ENCODE data around the gene DGKD.

DGKD gene

DNA sequence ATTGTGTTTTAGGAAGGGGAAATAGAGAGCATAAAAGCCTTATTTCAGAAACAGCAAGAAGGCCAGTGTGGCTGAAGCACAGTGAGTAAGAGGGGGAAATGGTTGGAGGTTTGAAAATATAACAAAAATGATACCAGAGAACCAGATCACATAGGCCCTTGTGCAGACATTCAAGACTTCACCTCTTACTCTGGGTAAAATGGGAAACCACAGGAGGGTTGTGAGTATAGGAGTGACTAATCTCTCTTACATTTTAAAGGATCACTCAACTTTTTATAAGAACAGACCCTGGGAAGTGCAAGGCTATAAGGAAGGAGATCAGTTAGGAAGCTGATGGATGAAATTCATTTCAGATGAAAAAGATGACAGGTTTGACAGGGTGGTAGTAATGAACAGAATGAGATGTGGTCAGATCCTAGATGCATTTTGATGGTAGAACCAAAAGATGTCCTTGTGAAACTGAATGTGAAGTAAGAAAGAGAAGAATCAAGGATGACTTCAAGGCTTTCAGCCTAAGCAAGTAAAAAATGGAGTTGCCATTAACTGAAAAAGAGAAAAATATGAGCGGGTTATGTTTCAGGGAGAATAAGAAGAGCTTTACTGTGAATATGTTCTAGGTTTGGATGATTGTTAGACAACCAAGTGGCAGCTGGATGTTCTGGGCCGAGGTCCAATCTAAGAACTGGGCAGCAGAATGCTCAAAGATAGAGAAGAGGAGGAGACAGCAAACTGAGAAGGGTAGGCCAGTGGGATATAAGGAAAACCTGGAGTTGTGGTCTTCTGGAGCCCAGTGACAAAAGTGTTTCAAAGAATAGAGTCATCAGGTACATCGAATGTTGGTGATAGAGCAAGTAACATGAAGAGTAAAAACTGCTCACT, 147.1 kb downstream of the DGKD start:
- peak; percentile 71 for DNase-seq (ENCODE audit: low read depth)

DNA sequence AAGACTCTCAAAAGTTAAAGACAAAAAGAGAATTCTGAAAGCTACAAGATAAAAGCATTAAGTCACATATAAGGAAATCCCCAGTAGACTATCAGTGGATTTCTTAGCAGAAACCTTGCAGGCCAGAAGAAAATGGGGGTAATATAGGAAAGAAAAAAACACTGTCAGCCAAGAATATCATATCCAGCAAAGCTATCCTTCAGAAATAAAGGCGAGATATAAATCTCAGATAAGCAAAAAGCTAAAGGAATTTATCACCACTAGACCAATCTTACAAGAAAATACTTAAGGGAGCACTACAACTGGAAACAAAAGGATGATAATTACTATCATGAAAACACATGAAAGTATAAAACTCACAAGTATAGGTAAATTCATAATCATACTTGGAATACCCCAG, 149.2 kb downstream of the DGKD start:
- DNase-seq (ENCODE audit: low read depth): no peak

DNA sequence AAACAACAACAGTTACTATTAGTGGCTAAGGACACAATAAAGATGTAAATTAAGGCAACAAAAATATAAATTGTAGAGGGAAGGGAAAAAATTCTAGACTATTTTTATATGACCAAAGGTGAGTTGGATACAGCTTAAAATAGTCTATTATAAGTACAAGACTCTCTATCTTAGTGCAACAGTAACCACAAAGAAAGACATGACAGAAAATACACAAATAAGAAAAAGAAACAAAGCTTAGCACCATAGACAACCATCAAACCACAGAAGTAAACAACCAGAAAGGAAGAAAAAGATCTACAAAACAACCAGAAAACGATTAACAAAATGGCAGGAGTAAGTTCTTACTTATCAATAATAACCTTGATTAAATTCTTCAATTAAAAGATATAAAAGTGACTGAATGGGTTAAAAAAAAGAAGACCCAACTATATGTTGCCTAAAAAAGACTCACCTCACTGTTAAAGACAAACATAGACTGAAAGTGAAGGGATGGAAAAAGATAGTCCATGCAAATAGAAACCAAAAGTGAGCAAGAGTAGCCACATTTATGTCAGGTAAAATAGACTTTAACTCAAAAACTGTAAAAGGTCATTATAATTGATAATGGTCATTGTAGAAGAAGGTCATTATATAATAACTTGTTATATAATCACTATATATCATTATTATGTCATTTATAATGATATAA, 149.8 kb downstream of the DGKD start:
- DNase-seq (ENCODE audit: low read depth): no peak

DNA sequence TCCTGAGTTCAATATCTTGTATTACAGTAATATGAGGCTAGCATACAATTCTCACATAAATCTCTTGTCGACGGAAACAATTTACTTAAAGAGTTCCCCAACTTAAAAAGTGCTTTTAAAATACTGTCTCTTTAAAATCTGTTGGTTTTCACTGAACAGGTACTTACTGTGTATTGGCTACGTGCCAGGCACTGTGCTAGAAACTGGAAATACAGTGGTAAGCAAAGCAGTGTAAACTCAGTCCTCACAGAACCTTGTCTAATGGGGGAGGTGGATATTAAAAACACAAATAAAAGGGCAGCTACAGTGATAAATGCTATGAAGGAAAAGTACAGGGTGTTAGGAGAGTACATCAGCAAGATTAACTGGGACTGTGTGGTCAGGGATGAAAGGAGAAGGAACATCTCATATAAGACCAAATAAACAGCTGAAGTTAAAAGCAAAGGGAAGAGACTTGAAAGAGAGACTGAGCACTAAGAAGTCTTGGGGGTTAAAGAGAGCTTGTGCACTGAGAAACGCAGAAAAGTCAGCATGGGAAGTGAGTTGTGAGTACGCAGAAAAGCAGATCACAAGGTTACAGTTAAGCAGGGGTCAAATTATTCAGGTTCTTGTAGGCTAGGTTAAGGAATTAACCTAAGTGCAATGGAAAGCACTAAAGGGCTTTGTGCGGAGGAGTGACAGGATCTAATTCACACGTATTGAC, 159.8 kb downstream of the DGKD start:
- no peak for DNase-seq (ENCODE audit: low read depth)

DNA sequence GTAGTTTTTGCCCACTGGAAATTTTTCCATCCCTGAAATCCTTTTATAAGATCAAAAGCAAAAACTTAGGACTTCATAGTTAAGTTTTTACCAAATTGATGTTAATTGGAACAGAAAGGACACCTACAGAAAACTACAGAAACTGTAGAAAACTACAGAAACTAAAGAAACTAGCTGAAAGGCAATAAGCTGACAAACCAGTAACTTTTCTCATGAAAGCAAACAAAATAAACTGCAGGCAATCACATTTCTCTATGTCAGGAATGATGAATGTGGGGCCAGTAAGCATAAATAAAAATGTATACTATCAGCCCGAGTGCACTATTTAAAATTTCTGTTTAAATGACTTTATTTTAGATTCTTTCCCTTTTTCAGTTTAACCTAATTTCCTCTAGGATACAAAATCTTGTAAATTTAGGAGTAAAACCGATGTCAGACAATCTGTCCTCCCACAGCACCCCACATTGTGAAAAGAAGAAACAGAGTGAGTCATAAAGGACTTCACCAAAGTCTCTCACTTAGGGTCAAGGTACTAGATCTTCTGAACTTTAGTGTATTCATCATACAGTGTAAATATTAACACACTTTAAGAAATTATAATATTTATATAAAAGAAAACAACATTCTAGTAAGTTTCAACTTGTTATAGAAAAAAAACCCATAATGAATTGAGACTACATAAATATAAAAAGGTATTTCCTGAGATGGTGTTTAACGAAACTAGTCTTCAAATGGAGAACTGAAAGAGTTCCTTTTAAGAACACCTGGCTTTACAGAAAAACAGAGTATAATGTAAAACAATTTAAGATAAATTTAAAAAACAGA, 165.7 kb downstream of the DGKD start:
- no peak for DNase-seq (ENCODE audit: low read depth)

Measured in ELR (cell line).